ENCODE measurements around the gene PCLO. TPM values are rescaled to one million over a fixed set of nuclear protein-coding genes. Genes with fewer than 3 reads are reported as not detected.

Gene PCLO
- total and polyA plus RNA-seq, 12 donors = 0.06 to 10.8 (median 2.3) TPM

- TF ChIP-seq CTCF (IDR thresholded peaks at IDR 0.05) = no peak
- DNase-seq = no peak
- Histone ChIP-seq H3K36me3 (no peaks in the 10 kb centered on the region), H3K27ac (no peak overlapping the region), H3K4me3 (no peak overlapping the region), H3K27me3 (no peaks in the 10 kb centered on the region), H3K9me3 (peaks cover 0 to 11% (median 1%) of the 10 kb centered on the region in 11 donors), H3K4me1 (no peaks in the 10 kb centered on the region)
- intact Hi-C loops (cut with DNase I) = loop anchor here in 1 of 10 donors (10.0 kb wide), 1 partner anchor 59 kb away; no protein-coding TSS in a partner anchor
- 6 to 10% methylated on average over 1 of the region's 1 CpG for WGBS, 2 donors
- ATAC-seq = no peak
Measured at GRCh38 chr7:83005410-83005809, 157.3 kb downstream of the PCLO start.

GRCh38 chr7:83001362-83002040, 161.2 kb downstream of the PCLO start:
- DNase-seq = no peak
- intact Hi-C loops (cut with DNase I) = loop anchor here in 1 of 10 donors (10.0 kb wide), 1 partner anchor 63 kb away; no protein-coding TSS in a partner anchor
- H3K4me3 ChIP-seq = no peak overlapping the region
- no peaks in the 10 kb centered on the region for H3K27me3 ChIP-seq
- H3K27ac ChIP-seq = no peak overlapping the region
- no peak for TF ChIP-seq CTCF (IDR thresholded peaks at IDR 0.05)
- H3K36me3 ChIP-seq = no peaks in the 10 kb centered on the region
- WGBS, 2 donors = 85 to 91% methylated on average over 3 of the region's 3 CpGs
- ATAC-seq = no peak
- H3K9me3 ChIP-seq = peaks cover 0 to 17% (median 3%) of the 10 kb centered on the region in 11 donors
- no peaks in the 10 kb centered on the region for H3K4me1 ChIP-seq

- TF ChIP-seq CTCF (IDR thresholded peaks at IDR 0.05) = no peak
- Histone ChIP-seq H3K27ac (no peak overlapping the region), H3K27me3 (no peaks in the 10 kb centered on the region), H3K36me3 (no peaks in the 10 kb centered on the region), H3K4me1 (no peaks in the 10 kb centered on the region), H3K9me3 (peaks cover 0 to 9% (median 0%) of the 10 kb centered on the region in 11 donors), H3K4me3 (no peak overlapping the region)
- ATAC-seq = no peak
- DNase-seq = no peak
- intact Hi-C loops (cut with DNase I) = no loop called here
Measured at GRCh38 chr7:82998436-82998835, 164.2 kb downstream of the PCLO start.

GRCh38 chr7:82985144-82985802, 177.4 kb downstream of the PCLO start:
- Histone ChIP-seq H3K27me3 (no peaks in the 10 kb centered on the region), H3K4me1 (no peaks in the 10 kb centered on the region), H3K27ac (no peak overlapping the region), H3K36me3 (no peaks in the 10 kb centered on the region), H3K9me3 (no peaks in the 10 kb centered on the region), H3K4me3 (no peak overlapping the region)
- DNase-seq (no peak), ATAC-seq (no peak)
- no peak for TF ChIP-seq CTCF (IDR thresholded peaks at IDR 0.05)
- WGBS, 2 donors = 58 to 71% methylated on average over 2 of the region's 2 CpGs
- intact Hi-C loops (cut with DNase I) = no loop called here

Data from heart right ventricle (tissue), 16 donors.